WI38 (cell line): ENCODE data around the gene PSMB8.

Source experiments
- H3K4me3 ChIP-seq: 2 replicates; pipeline ENCODE4 v1.5.1; 2011; ENCODE audit warnings: low read depth, mild to moderate bottlenecking, control low read depth, low read length
- CTCF ChIP-seq: IDR thresholded peaks from 2 replicates; pipeline ENCODE4 v1.5.1; 2012; ENCODE audit warnings: low read depth, mild to moderate bottlenecking, control low read depth, low read length

PSMB8 gene

DNA sequence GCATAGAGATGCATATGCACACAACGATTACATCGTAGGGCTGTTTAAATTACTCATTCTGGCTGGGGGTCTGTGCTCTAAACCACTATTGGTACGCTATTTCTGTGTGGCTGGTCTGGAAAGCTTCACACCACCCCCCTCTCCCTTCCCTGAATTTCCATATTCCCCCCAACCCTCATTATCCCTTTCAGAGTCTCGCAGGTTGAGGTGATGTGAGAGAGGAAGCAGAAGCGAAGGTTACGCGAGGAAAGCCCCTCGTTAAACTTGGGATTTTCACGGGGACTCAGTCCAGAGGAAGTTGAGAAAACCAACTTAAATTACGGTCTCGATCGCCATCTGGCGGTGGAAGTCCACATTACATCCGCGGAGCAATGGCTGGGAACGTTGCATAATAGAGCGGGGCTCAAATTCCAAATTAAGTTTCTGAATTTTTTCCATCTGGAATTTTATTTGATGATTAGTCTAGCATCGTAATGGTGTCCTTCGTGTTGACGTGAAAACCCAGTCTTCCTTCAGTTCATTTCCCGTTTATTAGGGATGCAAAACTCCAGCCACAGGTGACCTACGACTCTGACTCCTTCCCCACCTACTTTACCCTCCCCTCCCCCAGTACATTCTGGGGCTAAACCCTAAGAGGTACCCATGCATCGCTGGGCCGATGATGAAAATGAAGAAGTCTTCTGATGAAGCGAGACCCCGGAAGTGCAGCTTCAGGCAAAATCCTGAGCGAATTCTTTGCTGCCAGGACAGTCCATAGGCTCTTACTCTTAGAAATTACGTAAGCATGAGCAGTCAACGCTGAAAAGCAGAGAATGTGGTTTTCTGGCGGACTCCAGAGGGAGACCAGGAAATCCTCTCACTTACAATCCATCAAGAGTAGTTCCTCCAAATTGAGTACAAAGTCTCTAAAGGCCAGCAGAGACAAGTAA is 46.7 kb downstream of the PSMB8 start:
- peak; percentile 81 for TF ChIP-seq CTCF

DNA sequence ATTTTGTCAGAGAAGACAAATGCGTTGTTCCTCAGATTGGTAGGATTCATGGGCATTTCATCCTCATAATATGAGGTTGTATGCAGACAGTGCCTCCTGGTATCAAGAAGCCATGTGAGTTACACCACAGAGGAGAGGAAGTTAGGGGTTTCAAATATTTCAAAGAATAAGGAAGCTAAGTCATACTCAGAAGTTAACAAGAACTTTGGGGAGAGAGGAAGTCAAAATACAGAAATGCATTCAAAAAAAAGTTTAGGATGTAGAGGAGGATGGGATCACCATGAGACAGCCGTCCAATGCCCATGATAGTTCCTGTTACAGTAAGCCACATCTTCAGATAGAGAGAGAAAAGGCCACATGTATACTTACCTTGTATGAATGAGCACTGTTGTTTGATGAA is 49.3 kb downstream of the PSMB8 start:
- H3K4me3 ChIP-seq = no peak overlapping the region
- no peak for TF ChIP-seq CTCF

More for the DNA sequence above, 46.7 kb downstream of the PSMB8 start:
- peak overlapping the region; percentile 25; the same call in 1 of the 2 replicates for H3K4me3 ChIP-seq

- H3K4me3 ChIP-seq = no peak overlapping the region
- no peak for TF ChIP-seq CTCF
Measured at GRCh38 chr6:32792901-32793435, 50.9 kb downstream of the PSMB8 start.
